ENCODE measurements around the gene GZMB. TPM values are rescaled to one million over a fixed set of nuclear protein-coding genes. Genes with fewer than 3 reads are reported as not detected.

The GZMB gene
- total RNA-seq, 1 experiment from 2014 or later, result not detected

DNA sequence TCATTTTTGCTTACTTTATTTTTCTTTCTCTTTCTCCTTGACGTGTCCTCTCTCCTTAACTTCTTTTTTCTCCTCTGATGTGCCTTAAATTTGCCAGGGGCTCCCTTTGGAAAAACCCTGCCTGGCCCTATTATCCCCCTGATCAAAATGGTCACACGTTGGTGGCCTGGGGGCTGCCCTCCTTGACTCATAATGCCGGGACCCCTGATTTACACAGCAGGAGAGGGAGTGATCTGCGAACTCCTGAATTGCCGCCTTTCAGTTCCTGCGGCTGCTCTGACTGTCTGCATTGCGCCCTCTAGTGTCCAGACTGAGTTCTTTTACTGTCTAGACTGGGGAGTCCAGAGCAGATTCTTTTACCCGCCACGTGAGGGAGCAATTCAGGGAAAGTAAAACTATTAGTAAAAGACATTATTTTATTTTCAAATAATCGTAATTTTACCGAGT is 44.8 kb upstream of the GZMB start:
- Histone ChIP-seq H3T11ph (ENCODE audit: low read length) (no peak overlapping the region), H3K23ac (ENCODE audit: insufficient read length, low read depth, low read length) (no peak overlapping the region), H2BK15ac (ENCODE audit: low read depth, low read length) (no peak overlapping the region), H4K20me1 (ENCODE audit: control insufficient read depth, insufficient read depth, insufficient read length) (no peaks in the 10 kb centered on the region), H3K79me2 (ENCODE audit: insufficient read depth, low read length) (no peaks in the 10 kb centered on the region), H3K4ac (ENCODE audit: low read depth, low read length) (no peak overlapping the region), H3K14ac (ENCODE audit: insufficient read depth, low read length) (no peak overlapping the region), H2BK120ac (ENCODE audit: low read depth, low read length, poor library complexity, severe bottlenecking) (no peak overlapping the region), H3K79me1 (ENCODE audit: insufficient read depth, low read depth, low read length, poor library complexity, severe bottlenecking) (no peaks in the 10 kb centered on the region), H2AK5ac (ENCODE audit: insufficient read length, low read length) (no peak overlapping the region), H3K23me2 (ENCODE audit: insufficient read length, low read depth, low read length, poor library complexity, severe bottlenecking) (no peaks in the 10 kb centered on the region), H3K27ac (ENCODE audit: insufficient read length, low read depth, low read length) (no peak overlapping the region), H3K18ac (ENCODE audit: insufficient read length, low read depth, low read length) (no peak overlapping the region), H3K56ac (ENCODE audit: insufficient read length, low read depth, low read length) (no peak overlapping the region), H3K4me1 (ENCODE audit: insufficient read depth, low read length) (no peaks in the 10 kb centered on the region), H3K4me2 (ENCODE audit: insufficient read depth, insufficient read length, low read length) (no peak overlapping the region), H2BK20ac (ENCODE audit: low read depth, low read length, poor library complexity, severe bottlenecking) (no peak overlapping the region), H2BK12ac (ENCODE audit: insufficient read length, low read depth, low read length) (no peak overlapping the region), H4K8ac (replicated peaks; ENCODE audit: insufficient read length, low read depth, low read length) (no peak overlapping the region), H3K27me3 (ENCODE audit: insufficient read depth, low read length) (no peaks in the 10 kb centered on the region), H4K91ac (ENCODE audit: insufficient read length, low read depth, low read length) (no peak overlapping the region), H4K5ac (ENCODE audit: insufficient read length, low read depth, low read length) (no peak overlapping the region), H3K9ac (ENCODE audit: extremely low read depth, insufficient read length, low read length) (no peak overlapping the region), H3K9me3 (ENCODE audit: control insufficient read depth, low read depth, low read length) (no peaks in the 10 kb centered on the region), H2BK5ac (ENCODE audit: insufficient read length, low read length) (no peak overlapping the region), H2AFZ (ENCODE audit: low read length) (no peak overlapping the region)
- Mint-ChIP-seq H3K4me3 (no peak overlapping the region), H3K36me3 (ENCODE audit: insufficient read depth in 1 of 3, low read depth in 3 of 3) (0 out of 7 replicates have a peak, but pooled peaks cover 0 to under 1% (median 0%) of the 10 kb centered on the region in 3 experiments), H3K4me1 (peaks cover 3% of the 10 kb centered on the region in 2 experiments), H3K9me3 (peaks cover 0 to 11% of the 10 kb centered on the region in 2 experiments; a peak in 1 of 5 replicates), H3K27me3 (ENCODE audit: low read depth) (peaks cover 15% of the 10 kb centered on the region), H3K27ac (no peak overlapping the region; a peak in 1 of 7 replicates)
- TF ChIP-seq, protein P1, sequence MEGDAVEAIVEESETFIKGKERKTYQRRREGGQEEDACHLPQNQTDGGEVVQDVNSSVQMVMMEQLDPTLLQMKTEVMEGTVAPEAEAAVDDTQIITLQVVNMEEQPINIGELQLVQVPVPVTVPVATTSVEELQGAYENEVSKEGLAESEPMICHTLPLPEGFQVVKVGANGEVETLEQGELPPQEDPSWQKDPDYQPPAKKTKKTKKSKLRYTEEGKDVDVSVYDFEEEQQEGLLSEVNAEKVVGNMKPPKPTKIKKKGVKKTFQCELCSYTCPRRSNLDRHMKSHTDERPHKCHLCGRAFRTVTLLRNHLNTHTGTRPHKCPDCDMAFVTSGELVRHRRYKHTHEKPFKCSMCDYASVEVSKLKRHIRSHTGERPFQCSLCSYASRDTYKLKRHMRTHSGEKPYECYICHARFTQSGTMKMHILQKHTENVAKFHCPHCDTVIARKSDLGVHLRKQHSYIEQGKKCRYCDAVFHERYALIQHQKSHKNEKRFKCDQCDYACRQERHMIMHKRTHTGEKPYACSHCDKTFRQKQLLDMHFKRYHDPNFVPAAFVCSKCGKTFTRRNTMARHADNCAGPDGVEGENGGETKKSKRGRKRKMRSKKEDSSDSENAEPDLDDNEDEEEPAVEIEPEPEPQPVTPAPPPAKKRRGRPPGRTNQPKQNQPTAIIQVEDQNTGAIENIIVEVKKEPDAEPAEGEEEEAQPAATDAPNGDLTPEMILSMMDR (conservative IDR thresholded peaks at IDR 0.05), result peak; percentile 100
- no CpG with 5 or more reads among the region's 11 CpGs for WGBS (ENCODE audit: extremely low coverage, insufficient read length, low lambda C conversion rate)
- DNase-seq, result peak; percentile 85

All from H9 (cell line).